PC-9 (cell line): ENCODE data around the gene CDH24.

Source experiments
- EZH2 ChIP-seq: fragments of 200-600 bp; sonication (generic); IDR thresholded peaks from 2 replicates; pipeline ENCODE4 v1.8.0; 2017; ENCODE audit warnings: antibody characterized with exemption, low read depth
- TF ChIP-seq, protein P1 (sequence below): fragments of 200-600 bp; sonication (generic); conservative IDR thresholded peaks from 2 replicates; pipeline ENCODE4 v1.6.1; 2017; ENCODE audit warnings: mixed run types, antibody characterized with exemption, mild to moderate bottlenecking, moderate library complexity

- TF ChIP-seq, protein P1, sequence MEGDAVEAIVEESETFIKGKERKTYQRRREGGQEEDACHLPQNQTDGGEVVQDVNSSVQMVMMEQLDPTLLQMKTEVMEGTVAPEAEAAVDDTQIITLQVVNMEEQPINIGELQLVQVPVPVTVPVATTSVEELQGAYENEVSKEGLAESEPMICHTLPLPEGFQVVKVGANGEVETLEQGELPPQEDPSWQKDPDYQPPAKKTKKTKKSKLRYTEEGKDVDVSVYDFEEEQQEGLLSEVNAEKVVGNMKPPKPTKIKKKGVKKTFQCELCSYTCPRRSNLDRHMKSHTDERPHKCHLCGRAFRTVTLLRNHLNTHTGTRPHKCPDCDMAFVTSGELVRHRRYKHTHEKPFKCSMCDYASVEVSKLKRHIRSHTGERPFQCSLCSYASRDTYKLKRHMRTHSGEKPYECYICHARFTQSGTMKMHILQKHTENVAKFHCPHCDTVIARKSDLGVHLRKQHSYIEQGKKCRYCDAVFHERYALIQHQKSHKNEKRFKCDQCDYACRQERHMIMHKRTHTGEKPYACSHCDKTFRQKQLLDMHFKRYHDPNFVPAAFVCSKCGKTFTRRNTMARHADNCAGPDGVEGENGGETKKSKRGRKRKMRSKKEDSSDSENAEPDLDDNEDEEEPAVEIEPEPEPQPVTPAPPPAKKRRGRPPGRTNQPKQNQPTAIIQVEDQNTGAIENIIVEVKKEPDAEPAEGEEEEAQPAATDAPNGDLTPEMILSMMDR, result no peak
- no peak for TF ChIP-seq EZH2
These were observed 34.2 kb upstream of the CDH24 start for GRCh38 chr14:23091294-23092225.
